Dendritic cell treated with granulocyte-macrophage colony-stimulating factor and Interleukin-4, amounts not matched to agents 40 ng/mL and 50 ng/mL, for 4 days (primary cell): ENCODE data around the gene SLC37A1.
A peak's percentile ranks its signal among the peaks of the same experiment; 100 is the strongest.

ENCODE experiments used
- H3K27ac Mint-ChIP-seq: one replicate; pipeline ENCODE4 v1.8.0; 2022; ENCODE audit warnings: mild to moderate bottlenecking, mixed read lengths
- H3K27me3 Mint-ChIP-seq: one replicate; pipeline ENCODE4 v1.8.0; 2022; ENCODE audit warnings: mild to moderate bottlenecking, mixed read lengths
- H3K36me3 Mint-ChIP-seq: one replicate; pipeline ENCODE4 v1.8.0; 2022; ENCODE audit warnings: low read depth, mixed read lengths
- H3K4me1 Mint-ChIP-seq: one replicate; pipeline ENCODE4 v1.8.0; 2022; ENCODE audit warnings: low read depth, mixed read lengths
- H3K4me3 Mint-ChIP-seq: one replicate; pipeline ENCODE4 v1.8.0; 2022; ENCODE audit warnings: mild to moderate bottlenecking, moderate library complexity, mixed read lengths
- H3K9me3 Mint-ChIP-seq: one replicate; pipeline ENCODE4 v1.8.0; 2022; ENCODE audit warnings: mixed read lengths
- intact Hi-C: fragments of 100-400 bp; cut with micrococcal nuclease; formaldehyde crosslinking; loops from one replicate; pipeline ENCODE4 v1.15.0; 2022

Gene SLC37A1

GRCh38 chr21:42522271-42522670 is 8.6 kb downstream of the SLC37A1 start:
- H3K36me3 Mint-ChIP-seq, result peaks cover 91% of the 10 kb centered on the region
- peaks cover 36% of the 10 kb centered on the region for H3K4me1 Mint-ChIP-seq
- intact Hi-C loops, result no loop called here
- no peaks in the 10 kb centered on the region for H3K9me3 Mint-ChIP-seq
- H3K27me3 Mint-ChIP-seq, result no peaks in the 10 kb centered on the region
- H3K4me3 Mint-ChIP-seq, result no peak overlapping the region
- no peak overlapping the region for H3K27ac Mint-ChIP-seq

- H3K36me3 Mint-ChIP-seq, result peaks cover 88% of the 10 kb centered on the region
- no peak overlapping the region for H3K4me3 Mint-ChIP-seq
- H3K27me3 Mint-ChIP-seq, result no peaks in the 10 kb centered on the region
- H3K27ac Mint-ChIP-seq, result no peak overlapping the region
- intact Hi-C loops, result no loop called here
- H3K4me1 Mint-ChIP-seq, result peaks cover 40% of the 10 kb centered on the region
- H3K9me3 Mint-ChIP-seq, result no peaks in the 10 kb centered on the region
These were observed 9.1 kb downstream of the SLC37A1 start for GRCh38 chr21:42522771-42523170.

GRCh38 chr21:42523211-42523610 is 9.6 kb downstream of the SLC37A1 start:
- peaks cover 45% of the 10 kb centered on the region for H3K4me1 Mint-ChIP-seq
- H3K36me3 Mint-ChIP-seq, result peaks cover 83% of the 10 kb centered on the region
- no peak overlapping the region for H3K27ac Mint-ChIP-seq
- H3K27me3 Mint-ChIP-seq, result no peaks in the 10 kb centered on the region
- H3K9me3 Mint-ChIP-seq, result no peaks in the 10 kb centered on the region
- intact Hi-C loops, result no loop called here
- H3K4me3 Mint-ChIP-seq, result no peak overlapping the region

GRCh38 chr21:42523941-42524340 is 10.3 kb downstream of the SLC37A1 start:
- intact Hi-C loops, result no loop called here
- H3K4me3 Mint-ChIP-seq, result no peak overlapping the region
- H3K27me3 Mint-ChIP-seq, result no peaks in the 10 kb centered on the region
- peaks cover 76% of the 10 kb centered on the region for H3K36me3 Mint-ChIP-seq
- H3K4me1 Mint-ChIP-seq, result peaks cover 46% of the 10 kb centered on the region
- H3K27ac Mint-ChIP-seq, result no peak overlapping the region
- no peaks in the 10 kb centered on the region for H3K9me3 Mint-ChIP-seq

- Mint-ChIP-seq H3K27me3 (no peaks in the 10 kb centered on the region), H3K4me3 (no peak overlapping the region), H3K4me1 (peaks cover 46% of the 10 kb centered on the region), H3K36me3 (peaks cover 74% of the 10 kb centered on the region), H3K27ac (peak overlapping the region; percentile 40), H3K9me3 (no peaks in the 10 kb centered on the region)
- intact Hi-C loops, result no loop called here
These were observed 10.8 kb downstream of the SLC37A1 start for GRCh38 chr21:42524341-42525028.

- H3K4me1 Mint-ChIP-seq, result peaks cover 41% of the 10 kb centered on the region
- intact Hi-C loops, result no loop called here
These were observed 11.5 kb downstream of the SLC37A1 start for GRCh38 chr21:42525029-42525581.

GRCh38 chr21:42525676-42526378 is 12.2 kb downstream of the SLC37A1 start:
- Mint-ChIP-seq H3K27ac (no peak overlapping the region), H3K27me3 (no peaks in the 10 kb centered on the region), H3K4me3 (no peak overlapping the region), H3K36me3 (peaks cover 74% of the 10 kb centered on the region), H3K4me1 (peaks cover 34% of the 10 kb centered on the region), H3K9me3 (no peaks in the 10 kb centered on the region)
- intact Hi-C loops, result no loop called here

More at GRCh38 chr21:42525029-42525581, 11.5 kb downstream of the SLC37A1 start:
- Mint-ChIP-seq H3K36me3 (peaks cover 74% of the 10 kb centered on the region), H3K27me3 (no peaks in the 10 kb centered on the region), H3K4me3 (no peak overlapping the region), H3K27ac (peak overlapping the region; percentile 40), H3K9me3 (no peaks in the 10 kb centered on the region)

- Mint-ChIP-seq H3K4me3 (no peak overlapping the region), H3K36me3 (peaks cover 74% of the 10 kb centered on the region), H3K27ac (no peak overlapping the region), H3K27me3 (no peaks in the 10 kb centered on the region), H3K4me1 (peaks cover 30% of the 10 kb centered on the region), H3K9me3 (no peaks in the 10 kb centered on the region)
- intact Hi-C loops, result no loop called here
These were observed 12.7 kb downstream of the SLC37A1 start for GRCh38 chr21:42526379-42526727.

GRCh38 chr21:42527127-42527488 is 13.5 kb downstream of the SLC37A1 start:
- Mint-ChIP-seq H3K27me3 (no peaks in the 10 kb centered on the region), H3K27ac (no peak overlapping the region), H3K4me1 (peaks cover 30% of the 10 kb centered on the region), H3K36me3 (peaks cover 70% of the 10 kb centered on the region), H3K4me3 (no peak overlapping the region), H3K9me3 (no peaks in the 10 kb centered on the region)
- intact Hi-C loops, result no loop called here

- peaks cover 70% of the 10 kb centered on the region for H3K36me3 Mint-ChIP-seq
- H3K27ac Mint-ChIP-seq, result no peak overlapping the region
These were observed 14.0 kb downstream of the SLC37A1 start for GRCh38 chr21:42527489-42528158.

GRCh38 chr21:42530167-42530518 is 16.5 kb downstream of the SLC37A1 start:
- H3K27ac Mint-ChIP-seq, result no peak overlapping the region
- H3K4me1 Mint-ChIP-seq, result peaks cover 47% of the 10 kb centered on the region
- H3K9me3 Mint-ChIP-seq, result no peaks in the 10 kb centered on the region
- H3K4me3 Mint-ChIP-seq, result no peak overlapping the region
- H3K36me3 Mint-ChIP-seq, result peaks cover 50% of the 10 kb centered on the region
- H3K27me3 Mint-ChIP-seq, result no peaks in the 10 kb centered on the region
- intact Hi-C loops, result no loop called here

More at GRCh38 chr21:42527489-42528158, 14.0 kb downstream of the SLC37A1 start:
- Mint-ChIP-seq H3K4me3 (peak overlapping the region; percentile 48), H3K9me3 (no peaks in the 10 kb centered on the region), H3K27me3 (no peaks in the 10 kb centered on the region), H3K4me1 (peaks cover 35% of the 10 kb centered on the region)
- intact Hi-C loops, result no loop called here

- no peak overlapping the region for H3K27ac Mint-ChIP-seq
- no peaks in the 10 kb centered on the region for H3K27me3 Mint-ChIP-seq
- peaks cover 43% of the 10 kb centered on the region for H3K4me1 Mint-ChIP-seq
- H3K9me3 Mint-ChIP-seq, result no peaks in the 10 kb centered on the region
- intact Hi-C loops, result no loop called here
- H3K4me3 Mint-ChIP-seq, result no peak overlapping the region
- peaks cover 50% of the 10 kb centered on the region for H3K36me3 Mint-ChIP-seq
These were observed 18.1 kb downstream of the SLC37A1 start for GRCh38 chr21:42531771-42532170.

- Mint-ChIP-seq H3K4me3 (no peak overlapping the region), H3K27ac (peak overlapping the region; percentile 73), H3K4me1 (peaks cover 36% of the 10 kb centered on the region), H3K27me3 (no peaks in the 10 kb centered on the region), H3K36me3 (peaks cover 48% of the 10 kb centered on the region), H3K9me3 (no peaks in the 10 kb centered on the region)
- intact Hi-C loops, result no loop called here
These were observed 19.0 kb downstream of the SLC37A1 start for GRCh38 chr21:42532466-42533181.
